Measurements from ENCODE around the gene MYH14.
"Not testable (repeated sequence)": the region's sequence is repeated elsewhere in the genome, so short reads cannot be mapped to it uniquely, and the experiment has no call there.

Gene MYH14

GRCh38 chr19:50334741-50335421, 131.5 kb downstream of the MYH14 start:
- Histone ChIP-seq H3K4me3 (ENCODE audit: low read length) (no peak overlapping the region), H3K9me3 (ENCODE audit: control insufficient read depth, insufficient read depth, low read length) (no peaks in the 10 kb centered on the region), H3F3A (ENCODE audit: control insufficient read depth, insufficient read depth) (peaks cover 37% of the 10 kb centered on the region), H3K27ac (ENCODE audit: low read depth, low read length) (peak overlapping the region; percentile 10; the same call in 1 of the 2 replicates), H3K36me3 (ENCODE audit: control insufficient read depth, low read length) (peaks cover 76% of the 10 kb centered on the region), H3K79me2 (ENCODE audit: control insufficient read depth, low read length) (peaks cover 53% of the 10 kb centered on the region), H4K20me1 (ENCODE audit: control insufficient read depth, insufficient read depth, low read depth, low read length) (peaks cover 10% of the 10 kb centered on the region), H3K4me2 (ENCODE audit: low read length) (peak overlapping the region; percentile 99; the same call in 1 of the 2 replicates), H3K9me2 (replicated peaks; ENCODE audit: control insufficient read depth, low read length) (no peaks in the 10 kb centered on the region), H3K27me3 (ENCODE audit: control insufficient read depth, low read length) (no peaks in the 10 kb centered on the region), H3K4me1 (ENCODE audit: control insufficient read depth, low read length) (peaks cover 69% of the 10 kb centered on the region)
- TF ChIP-seq CTCF (IDR thresholded peaks at IDR 0.05; ENCODE audit: low read depth, low read length, poor library complexity, severe bottlenecking) (no peak), EZH2phosphoT487 (IDR thresholded peaks at IDR 0.05; ENCODE audit: borderline replicate concordance, low read length) (no peak)

GRCh38 chr19:50337031-50337430, 133.6 kb downstream of the MYH14 start:
- not testable (repeated sequence) for H3K27ac ChIP-seq (ENCODE audit: low read depth, low read length); H3K4me3 ChIP-seq (ENCODE audit: low read length); H4K20me1 ChIP-seq (ENCODE audit: control insufficient read depth, insufficient read depth, low read depth, low read length); H3K4me2 ChIP-seq (ENCODE audit: low read length); H3K9me2 ChIP-seq (replicated peaks; ENCODE audit: control insufficient read depth, low read length); H3K9me3 ChIP-seq (ENCODE audit: control insufficient read depth, insufficient read depth, low read length); H3K27me3 ChIP-seq (ENCODE audit: control insufficient read depth, low read length)
- H3K4me1 ChIP-seq (ENCODE audit: control insufficient read depth, low read length) = peaks cover 73% of the 10 kb centered on the region
- H3F3A ChIP-seq (ENCODE audit: control insufficient read depth, insufficient read depth) = peaks cover 38% of the 10 kb centered on the region
- peaks cover 94% of the 10 kb centered on the region for H3K36me3 ChIP-seq (ENCODE audit: control insufficient read depth, low read length)
- peaks cover 67% of the 10 kb centered on the region for H3K79me2 ChIP-seq (ENCODE audit: control insufficient read depth, low read length)

GRCh38 chr19:50340331-50340730, 136.9 kb downstream of the MYH14 start:
- peaks cover 74% of the 10 kb centered on the region for H3K36me3 ChIP-seq (ENCODE audit: control insufficient read depth, low read length)
- H3K27me3 ChIP-seq (ENCODE audit: control insufficient read depth, low read length) = no peaks in the 10 kb centered on the region
- H3K79me2 ChIP-seq (ENCODE audit: control insufficient read depth, low read length) = peaks cover 74% of the 10 kb centered on the region
- H3K4me1 ChIP-seq (ENCODE audit: control insufficient read depth, low read length) = peaks cover 60% of the 10 kb centered on the region
- peak overlapping the region; percentile 99 for H3K27ac ChIP-seq (ENCODE audit: low read depth, low read length)
- H3K4me3 ChIP-seq (ENCODE audit: low read length) = peak overlapping the region; percentile 83
- H3K4me2 ChIP-seq (ENCODE audit: low read length) = peak overlapping the region; percentile 84
- H3F3A ChIP-seq (ENCODE audit: control insufficient read depth, insufficient read depth) = peaks cover 49% of the 10 kb centered on the region
- H4K20me1 ChIP-seq (ENCODE audit: control insufficient read depth, insufficient read depth, low read depth, low read length) = no peaks in the 10 kb centered on the region; the same call in 1 of the 2 replicates
- no peaks in the 10 kb centered on the region for H3K9me3 ChIP-seq (ENCODE audit: control insufficient read depth, insufficient read depth, low read length)
- TF ChIP-seq EZH2phosphoT487 (IDR thresholded peaks at IDR 0.05; ENCODE audit: borderline replicate concordance, low read length) (no peak), CTCF (IDR thresholded peaks at IDR 0.05; ENCODE audit: low read depth, low read length, poor library complexity, severe bottlenecking) (no peak)
- no peaks in the 10 kb centered on the region for H3K9me2 ChIP-seq (replicated peaks; ENCODE audit: control insufficient read depth, low read length)

GRCh38 chr19:50341091-50341564, 137.7 kb downstream of the MYH14 start:
- H3K9me3 ChIP-seq (ENCODE audit: control insufficient read depth, insufficient read depth, low read length) = no peaks in the 10 kb centered on the region
- H3K27me3 ChIP-seq (ENCODE audit: control insufficient read depth, low read length) = no peaks in the 10 kb centered on the region
- peak overlapping the region; percentile 84 for H3K4me2 ChIP-seq (ENCODE audit: low read length)
- no peaks in the 10 kb centered on the region; the same call in 1 of the 2 replicates for H4K20me1 ChIP-seq (ENCODE audit: control insufficient read depth, insufficient read depth, low read depth, low read length)
- peak overlapping the region; percentile 99 for H3K27ac ChIP-seq (ENCODE audit: low read depth, low read length)
- H3K9me2 ChIP-seq (replicated peaks; ENCODE audit: control insufficient read depth, low read length) = no peaks in the 10 kb centered on the region
- H3K4me3 ChIP-seq (ENCODE audit: low read length) = peak overlapping the region; percentile 83
- TF ChIP-seq EZH2phosphoT487 (IDR thresholded peaks at IDR 0.05; ENCODE audit: borderline replicate concordance, low read length) (no peak), CTCF (IDR thresholded peaks at IDR 0.05; ENCODE audit: low read depth, low read length, poor library complexity, severe bottlenecking) (no peak)
- H3K79me2 ChIP-seq (ENCODE audit: control insufficient read depth, low read length) = peaks cover 74% of the 10 kb centered on the region
- peaks cover 68% of the 10 kb centered on the region for H3K36me3 ChIP-seq (ENCODE audit: control insufficient read depth, low read length)
- H3F3A ChIP-seq (ENCODE audit: control insufficient read depth, insufficient read depth) = peaks cover 48% of the 10 kb centered on the region
- H3K4me1 ChIP-seq (ENCODE audit: control insufficient read depth, low read length) = peaks cover 63% of the 10 kb centered on the region

Measured in DOHH2 (cell line).